Measurements from ENCODE around the gene GOLIM4.

- no peak for TF ChIP-seq CTCF (IDR thresholded peaks at IDR 0.05)
- TF ChIP-seq POLR2A (IDR thresholded peaks at IDR 0.05) = no peak
Measured at GRCh38 chr3:168097381-168097780, 1.7 kb upstream of the GOLIM4 start.
